Measurements from ENCODE around the gene ST6GAL1.

- TF ChIP-seq CTCF (IDR thresholded peaks at IDR 0.05) (no peak), POLR2AphosphoS5 (IDR thresholded peaks at IDR 0.05; ENCODE audit: low read depth, low read length) (no peak), REST (IDR thresholded peaks at IDR 0.05; ENCODE audit: insufficient read depth in 1 of 2, low read depth in 2 of 2, low read length in 1 of 2) (no peak), TCF7L2 (IDR thresholded peaks at IDR 0.05; ENCODE audit: low read depth, low read length) (no peak), SIN3A (IDR thresholded peaks at IDR 0.05; ENCODE audit: borderline replicate concordance, insufficient read depth, low read depth, low read length) (no peak)
Measured at GRCh38 chr3:186955898-186956696, 25.8 kb downstream of the ST6GAL1 start.
